SK-N-SH (cell line): ENCODE data around the gene TBX2. TPM values are rescaled to one million over a fixed set of nuclear protein-coding genes. Genes with fewer than 3 reads are reported as not detected.

Experiments used
- CHD2 ChIP-seq: fragments of 150-350 bp; IDR thresholded peaks from 2 replicates; pipeline ENCODE4 v1.6.1; 2018; ENCODE audit warnings: low read length; ENCODE audit not compliant: partially characterized antibody
- ELF1 ChIP-seq: IDR thresholded peaks from 2 replicates; pipeline ENCODE4 v1.4.0; 2012
- EZH2phosphoT487 ChIP-seq: fragments of 200-600 bp; sonication (generic); IDR thresholded peaks from 2 replicates; pipeline ENCODE4 v1.6.1; 2017; ENCODE audit warnings: low read depth, mixed run types, mild to moderate bottlenecking, antibody characterized with exemption, moderate library complexity, borderline replicate concordance
- FOSL2 ChIP-seq: IDR thresholded peaks from 2 replicates; pipeline ENCODE4 v1.4.0; 2012; ENCODE audit warnings: low read depth, mild to moderate bottlenecking, moderate library complexity, borderline replicate concordance
- FOXJ3 ChIP-seq: sonication (generic); formaldehyde crosslinking; IDR thresholded peaks from 2 replicates; pipeline ENCODE4 v1.5.1; 2020; ENCODE audit warnings: mild to moderate bottlenecking, missing genetic modification reagents
- FOXM1 ChIP-seq: IDR thresholded peaks from 2 replicates; pipeline ENCODE4 v1.4.0; 2012; ENCODE audit warnings: low read depth, mild to moderate bottlenecking
- GATA2 ChIP-seq: sonication (generic); formaldehyde crosslinking; IDR thresholded peaks from 2 replicates; pipeline ENCODE4 v1.5.0; 2020; ENCODE audit warnings: mild to moderate bottlenecking, missing genetic modification reagents
- JUND ChIP-seq: IDR thresholded peaks from 2 replicates; pipeline ENCODE4 v1.4.0; 2012
- MAX ChIP-seq: IDR thresholded peaks from 2 replicates; pipeline ENCODE4 v1.4.0; 2012; ENCODE audit warnings: low read depth
- MXI1 ChIP-seq: IDR thresholded peaks from 2 replicates; pipeline ENCODE4 v1.6.1; 2012; ENCODE audit warnings: mild to moderate bottlenecking, low read depth, low read length, improper control_type of control experiment
- NRF1 ChIP-seq: IDR thresholded peaks from 2 replicates; pipeline ENCODE4 v1.6.1; 2012; ENCODE audit warnings: low read depth, mild to moderate bottlenecking, low read length
- RAD21 ChIP-seq: IDR thresholded peaks from 2 replicates; pipeline ENCODE4 v1.6.1; 2012; ENCODE audit warnings: mild to moderate bottlenecking, low read length
- RCOR1 ChIP-seq: fragments of 150-350 bp; IDR thresholded peaks from 2 replicates; pipeline ENCODE4 v1.6.1; 2017; ENCODE audit warnings: antibody characterized with exemption, low read length
- RFX5 ChIP-seq: IDR thresholded peaks from 2 replicates; pipeline ENCODE4 v1.6.1; 2012; ENCODE audit warnings: mild to moderate bottlenecking, improper control_type of control experiment, low read length
- RXRA ChIP-seq: IDR thresholded peaks from 2 replicates; pipeline ENCODE4 v1.4.0; 2012; ENCODE audit warnings: low read depth, mild to moderate bottlenecking, borderline replicate concordance
- SIN3A ChIP-seq: IDR thresholded peaks from 2 replicates; pipeline ENCODE4 v1.6.1; 2012; ENCODE audit warnings: low read depth, mild to moderate bottlenecking, low read length, moderate library complexity, borderline replicate concordance
- TCF12 ChIP-seq: IDR thresholded peaks from 2 replicates; pipeline ENCODE4 v1.4.0; 2012
- USF1 ChIP-seq: IDR thresholded peaks from 2 replicates; pipeline ENCODE4 v1.4.0; 2012; ENCODE audit warnings: low read depth, borderline replicate concordance
- USF2 ChIP-seq: fragments of 150-350 bp; IDR thresholded peaks from 2 replicates; pipeline ENCODE4 v1.6.1; 2017; ENCODE audit warnings: antibody characterized with exemption, low read length, low read depth, borderline replicate concordance
- YY1 ChIP-seq: IDR thresholded peaks from 2 replicates; pipeline ENCODE4 v1.4.0; 2012; ENCODE audit warnings: low read depth, mild to moderate bottlenecking
- ZBTB33 ChIP-seq: IDR thresholded peaks from 2 replicates; pipeline ENCODE4 v1.4.0; 2012; ENCODE audit warnings: low read depth, borderline replicate concordance
- polyA plus RNA-seq, 3 experiments: library from polyadenylated mRNA; depleted of rRNA; stranded (reverse); fragments of >200 nt; gene quantifications; 2 replicates each; pipeline ENCODE4 v1.2.3, GENCODE V29; 2012

TBX2 gene
- polyA plus RNA-seq, 1 of the 3 experiments (the other 2 are of a cell fraction): 57.8 TPM

GRCh38 chr17:61411261-61412142, 11.9 kb downstream of the TBX2 start (continued):
- no peak for TF ChIP-seq MAX
- no peak for TF ChIP-seq EZH2phosphoT487
- TF ChIP-seq FOXJ3 (CRISPR knock-in tag): no peak
- no peak for TF ChIP-seq RFX5
- TF ChIP-seq USF2: no peak
- no peak for TF ChIP-seq RCOR1
- peak; percentile 48; the same call in 1 of the 2 replicates for TF ChIP-seq YY1
- TF ChIP-seq RXRA: no peak
- no peak for TF ChIP-seq GATA2 (CRISPR knock-in tag)
- TF ChIP-seq SIN3A: no peak; the same call in 1 of the 2 replicates
- TF ChIP-seq FOXM1: 0 out of 2 replicates have a peak, but pooled peaks have one; percentile 18
- TF ChIP-seq FOSL2: no peak
- TF ChIP-seq CHD2: no peak
- no peak for TF ChIP-seq MXI1
- peak; percentile 38 for TF ChIP-seq RAD21
- no peak for TF ChIP-seq ELF1
- TF ChIP-seq TCF12: no peak
- no peak for TF ChIP-seq JUND
- TF ChIP-seq ZBTB33: 0 out of 2 replicates have a peak, but pooled peaks have one; percentile 15
- TF ChIP-seq NRF1: no peak
- TF ChIP-seq USF1: no peak
- TF ChIP-seq, all 33 proteins: peak for 8
